Caco-2 (cell line): ENCODE measurements around the gene HIPK2. TPM values are rescaled to one million over a fixed set of nuclear protein-coding genes. Genes with fewer than 3 reads are reported as not detected.

Source experiments
- BruUV-seq: library from RNA; stranded (reverse); fragments of 400-500 nt; replicated peaks from 2 replicates; lab custom pipeline; 2021; lab: Mats Ljungman, UMichigan
- CTCF ChIA-PET: fragments of 300-600 bp; sonication (Branson Sonifier 250); formaldehyde crosslinking; loops from one replicate; lab custom pipeline; 2022; ENCODE audit warnings: antibody characterized with exemption; lab: Charles Lee
- POLR2A ChIA-PET: fragments of 300-600 bp; sonication (Branson Sonifier 250); formaldehyde crosslinking; loops from one replicate; lab custom pipeline; 2022; ENCODE audit warnings: antibody characterized with exemption; lab: Charles Lee
- DNase-seq, 2 experiments: peaks; one replicate each; pipeline versions ENCODE4 v3.0.0 to v3.0.0-alpha.2; 2020 to 2022
- H3K27me3 ChIP-seq: replicated peaks from 2 replicates; pipeline ENCODE4 v1.6.0; 2011; ENCODE audit warnings: low read length; ENCODE audit not compliant: control insufficient read depth, insufficient read depth
- H3K36me3 ChIP-seq: 2 replicates; pipeline ENCODE4 v1.5.1; 2011; ENCODE audit warnings: low read length; ENCODE audit not compliant: control insufficient read depth, insufficient read depth
- H3K4me1 ChIP-seq: fragments of 250-450 bp; sonication (Bioruptor Pico); 2 replicates; pipeline ENCODE4 v1.5.1; 2020; ENCODE audit warnings: mild to moderate bottlenecking
- H3K4me3 ChIP-seq: 2 replicates; pipeline ENCODE4 v1.5.1; 2011; ENCODE audit warnings: low read depth, mild to moderate bottlenecking, control low read depth, low read length
- H3K9me3 ChIP-seq: fragments of 250-450 bp; sonication (Bioruptor Pico); 2 replicates; pipeline ENCODE4 v1.5.1; 2020; ENCODE audit warnings: mild to moderate bottlenecking, moderate library complexity
- H3K27ac Mint-ChIP-seq: one replicate; pipeline ENCODE4 v1.8.0; 2022; ENCODE audit warnings: mixed read lengths; ENCODE audit not compliant: unreplicated experiment
- H3K27me3 Mint-ChIP-seq: one replicate; pipeline ENCODE4 v1.8.0; 2022; ENCODE audit warnings: mixed read lengths; ENCODE audit not compliant: insufficient read depth, unreplicated experiment
- H3K36me3 Mint-ChIP-seq: one replicate; pipeline ENCODE4 v1.8.0; 2022; ENCODE audit warnings: mild to moderate bottlenecking, mixed read lengths; ENCODE audit not compliant: insufficient read depth, unreplicated experiment
- H3K4me1 Mint-ChIP-seq: one replicate; pipeline ENCODE4 v1.8.0; 2022; ENCODE audit warnings: low read depth, mixed read lengths; ENCODE audit not compliant: unreplicated experiment
- H3K4me3 Mint-ChIP-seq: one replicate; pipeline ENCODE4 v1.8.0; 2022; ENCODE audit warnings: mild to moderate bottlenecking, moderate library complexity, mixed read lengths; ENCODE audit not compliant: unreplicated experiment
- H3K9me3 Mint-ChIP-seq: one replicate; pipeline ENCODE4 v1.8.0; 2022; ENCODE audit warnings: mixed read lengths; ENCODE audit not compliant: unreplicated experiment
- intact Hi-C: fragments of 100-400 bp; cut with micrococcal nuclease; formaldehyde crosslinking; loops from one replicate; pipeline ENCODE4 v1.10.0; 2022; ENCODE audit not compliant: unreplicated experiment
- total RNA-seq: library from RNA; stranded (reverse); gene quantifications from 2 replicates; pipeline ENCODE4 v1.2.3, GENCODE V29; 2022
- TF ChIP-seq, protein P1 (sequence below), 2 experiments: fragments of 200-600 bp in 1 of 2; IDR thresholded peaks; 1 replicate in 1 of 2; 2 replicates in 1 of 2; pipeline versions ENCODE4 v1.5.1 to v1.8.0; 2011 to 2022; ENCODE audit warnings: antibody characterized with exemption in 1 of 2, control low read depth in 1 of 2, inconsistent platforms in 1 of 2, low read depth in 1 of 2, low read length in 1 of 2, mild to moderate bottlenecking in 1 of 2, moderate library complexity in 1 of 2; ENCODE audit not compliant: insufficient read depth in 1 of 2, severe bottlenecking in 1 of 2, unreplicated experiment in 1 of 2

Gene HIPK2
- total RNA-seq, 1 experiment from 2014 or later = 42.8 TPM

DNA sequence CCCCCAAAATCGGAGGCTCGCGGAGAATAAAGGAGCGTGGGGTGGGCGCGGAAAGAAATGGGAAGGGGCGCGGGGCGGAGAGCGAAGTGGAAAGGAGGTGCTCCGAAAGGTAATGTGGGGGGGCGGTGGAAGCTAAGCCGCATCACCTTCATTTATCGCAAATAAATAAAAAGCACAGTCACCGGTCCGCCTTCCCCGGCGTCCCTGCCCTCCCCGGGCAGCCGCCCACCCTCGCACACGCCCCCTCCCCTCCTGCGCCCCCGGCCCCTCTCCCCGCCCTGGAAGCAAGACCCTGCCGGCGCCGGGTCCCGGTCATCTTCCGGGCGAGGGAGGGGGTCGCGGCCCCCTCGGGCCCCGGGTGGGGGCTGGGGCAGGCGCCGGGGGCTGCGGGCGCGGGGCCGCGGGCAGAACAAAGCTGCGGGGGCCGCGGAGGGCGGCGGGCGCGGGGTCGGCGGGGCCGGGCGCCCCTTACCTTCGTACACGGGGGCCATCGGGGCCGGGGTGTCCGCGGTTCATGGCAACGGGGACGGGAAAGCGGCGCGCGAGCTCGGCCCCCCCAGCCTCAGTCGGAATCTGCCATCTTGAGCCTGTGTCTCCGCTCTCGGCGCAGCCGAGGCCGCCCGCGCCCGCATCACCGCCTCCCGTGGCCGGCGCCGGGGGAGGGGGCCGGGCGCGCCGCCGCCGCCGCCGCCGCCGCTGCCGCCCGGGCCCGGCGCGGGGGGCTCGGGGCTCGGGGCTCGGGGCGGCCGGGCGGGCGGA lies 486 bp downstream of the HIPK2 start:
- Mint-ChIP-seq H3K9me3 (no peaks in the 10 kb centered on the region), H3K4me1 (peaks cover 7% of the 10 kb centered on the region), H3K27ac (peak overlapping the region; percentile 75), H3K36me3 (no peaks in the 10 kb centered on the region), H3K4me3 (peak overlapping the region; percentile 94), H3K27me3 (peaks cover 4% of the 10 kb centered on the region)
- TF ChIP-seq, protein P1, sequence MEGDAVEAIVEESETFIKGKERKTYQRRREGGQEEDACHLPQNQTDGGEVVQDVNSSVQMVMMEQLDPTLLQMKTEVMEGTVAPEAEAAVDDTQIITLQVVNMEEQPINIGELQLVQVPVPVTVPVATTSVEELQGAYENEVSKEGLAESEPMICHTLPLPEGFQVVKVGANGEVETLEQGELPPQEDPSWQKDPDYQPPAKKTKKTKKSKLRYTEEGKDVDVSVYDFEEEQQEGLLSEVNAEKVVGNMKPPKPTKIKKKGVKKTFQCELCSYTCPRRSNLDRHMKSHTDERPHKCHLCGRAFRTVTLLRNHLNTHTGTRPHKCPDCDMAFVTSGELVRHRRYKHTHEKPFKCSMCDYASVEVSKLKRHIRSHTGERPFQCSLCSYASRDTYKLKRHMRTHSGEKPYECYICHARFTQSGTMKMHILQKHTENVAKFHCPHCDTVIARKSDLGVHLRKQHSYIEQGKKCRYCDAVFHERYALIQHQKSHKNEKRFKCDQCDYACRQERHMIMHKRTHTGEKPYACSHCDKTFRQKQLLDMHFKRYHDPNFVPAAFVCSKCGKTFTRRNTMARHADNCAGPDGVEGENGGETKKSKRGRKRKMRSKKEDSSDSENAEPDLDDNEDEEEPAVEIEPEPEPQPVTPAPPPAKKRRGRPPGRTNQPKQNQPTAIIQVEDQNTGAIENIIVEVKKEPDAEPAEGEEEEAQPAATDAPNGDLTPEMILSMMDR (IDR thresholded peaks at IDR 0.05; ENCODE audit: insufficient read depth in 1 of 2, low read depth in 1 of 2, low read length in 1 of 2, severe bottlenecking in 1 of 2, unreplicated experiment in 1 of 2) = no peak
- Histone ChIP-seq H3K9me3 (no peaks in the 10 kb centered on the region), H3K4me3 (peak overlapping the region; percentile 80), H3K4me1 (no peaks in the 10 kb centered on the region; the same call in none of the 2 replicates), H3K36me3 (no peaks in the 10 kb centered on the region), H3K27me3 (no peaks in the 10 kb centered on the region)
- BruUV-seq = no TSS peak
- POLR2A ChIA-PET = interaction anchor here (0.6 kb wide), 2 partner anchors 346 to 804 kb away, joined by 3 to 9 read pairs; no protein-coding TSS in a partner anchor
- intact Hi-C loops = loop anchor here (2.0 to 5.0 kb wide), 3 partner anchors 50 to 131 kb away; partner anchors contain the start of gene TBXAS1
- CTCF ChIA-PET = interaction anchor here (0.6 to 1.4 kb wide), 2 partner anchors 19 to 79 kb away, joined by 3 read pairs; no protein-coding TSS in a partner anchor
- peak in 1 of 2 experiments; percentile 42 for DNase-seq

DNA sequence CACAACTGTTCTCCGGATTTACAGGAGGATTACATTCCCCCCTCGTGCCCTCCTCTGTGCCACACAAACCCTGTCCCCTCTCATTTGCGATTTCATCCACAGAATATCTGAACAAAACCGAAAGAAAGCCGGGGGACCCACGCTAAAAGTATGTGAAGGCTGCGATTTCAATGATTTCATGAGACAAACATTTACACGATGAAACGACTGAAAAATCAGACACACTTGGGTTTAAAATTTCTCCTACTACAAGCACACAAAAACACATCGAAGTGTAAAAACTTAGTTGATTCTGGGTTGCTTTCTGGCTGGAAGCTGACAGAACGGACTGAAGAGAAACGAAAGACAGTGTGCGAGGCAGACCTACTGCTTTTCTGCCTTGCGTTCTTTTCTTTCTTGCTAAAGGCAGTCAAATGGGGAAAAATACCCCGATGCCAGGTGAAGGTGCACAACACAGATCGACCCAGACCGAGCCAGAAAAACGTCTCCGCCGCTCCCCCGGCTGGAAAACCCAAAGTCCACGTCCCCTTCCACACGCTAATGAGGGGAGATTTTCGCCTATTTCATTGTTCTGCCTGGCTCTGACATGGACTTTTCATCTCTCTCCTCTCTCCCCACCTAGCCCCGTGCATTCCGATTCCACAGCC lies 1.2 kb downstream of the HIPK2 start:
- intact Hi-C loops = loop anchor here (1.0 to 5.0 kb wide), 4 partner anchors 51 to 226 kb away; partner anchors contain the start of gene TBXAS1
- peak; percentile 34 to 45 for DNase-seq
- Mint-ChIP-seq H3K27me3 (peaks cover 4% of the 10 kb centered on the region), H3K4me1 (peaks cover 14% of the 10 kb centered on the region), H3K9me3 (no peaks in the 10 kb centered on the region), H3K4me3 (peak overlapping the region; percentile 94), H3K27ac (peak overlapping the region; percentile 75), H3K36me3 (no peaks in the 10 kb centered on the region)
- Histone ChIP-seq H3K9me3 (no peaks in the 10 kb centered on the region), H3K4me1 (no peaks in the 10 kb centered on the region; the same call in none of the 2 replicates), H3K27me3 (no peaks in the 10 kb centered on the region), H3K4me3 (peak overlapping the region; percentile 80), H3K36me3 (no peaks in the 10 kb centered on the region)
- POLR2A ChIA-PET = no interaction called here
- TF ChIP-seq, protein P1 (IDR thresholded peaks at IDR 0.05; ENCODE audit: insufficient read depth in 1 of 2, low read depth in 1 of 2, low read length in 1 of 2, severe bottlenecking in 1 of 2, unreplicated experiment in 1 of 2) = no peak
- no TSS peak for BruUV-seq
- CTCF ChIA-PET = no interaction called here

DNA sequence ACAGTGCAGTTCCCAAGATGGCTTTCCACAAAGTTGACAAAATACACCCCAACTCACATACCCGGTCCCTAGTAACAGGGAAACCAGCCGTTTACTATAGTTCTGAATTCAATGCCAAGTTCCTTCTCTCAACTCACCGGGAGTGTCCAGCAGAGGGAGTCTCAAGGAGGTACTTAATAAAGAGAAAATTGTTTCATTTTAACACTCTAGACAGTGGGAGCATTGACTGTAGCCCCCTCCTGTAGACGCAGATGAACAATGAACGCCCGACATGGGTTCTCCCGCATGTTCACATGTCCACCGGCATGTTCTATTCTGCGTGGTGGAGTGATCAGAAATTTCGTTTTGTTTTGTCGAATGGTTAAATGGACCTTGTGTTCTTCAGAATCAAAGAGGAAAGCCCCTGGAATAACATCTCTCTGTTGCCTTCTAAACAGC lies 1.9 kb downstream of the HIPK2 start:
- TF ChIP-seq, protein P1 (IDR thresholded peaks at IDR 0.05; ENCODE audit: insufficient read depth in 1 of 2, low read depth in 1 of 2, low read length in 1 of 2, severe bottlenecking in 1 of 2, unreplicated experiment in 1 of 2) = peak; percentile 58 to 72
- Mint-ChIP-seq H3K27ac (no peak overlapping the region), H3K27me3 (peaks cover 4% of the 10 kb centered on the region), H3K4me3 (peak overlapping the region; percentile 94), H3K9me3 (no peaks in the 10 kb centered on the region), H3K36me3 (no peaks in the 10 kb centered on the region), H3K4me1 (peaks cover 22% of the 10 kb centered on the region)
- Histone ChIP-seq H3K4me3 (peak overlapping the region; percentile 80), H3K27me3 (no peaks in the 10 kb centered on the region), H3K9me3 (no peaks in the 10 kb centered on the region), H3K4me1 (no peaks in the 10 kb centered on the region; the same call in none of the 2 replicates), H3K36me3 (no peaks in the 10 kb centered on the region)
- BruUV-seq = no TSS peak
- intact Hi-C loops = loop anchor here (1.0 to 5.0 kb wide), 4 partner anchors 51 to 226 kb away; partner anchors contain the start of gene TBXAS1
- ChIA-PET POLR2A (no interaction called here), CTCF (no interaction called here)
- peak; percentile 56 for DNase-seq
